ENCODE results near the gene METAP1D.

The METAP1D gene

DNA sequence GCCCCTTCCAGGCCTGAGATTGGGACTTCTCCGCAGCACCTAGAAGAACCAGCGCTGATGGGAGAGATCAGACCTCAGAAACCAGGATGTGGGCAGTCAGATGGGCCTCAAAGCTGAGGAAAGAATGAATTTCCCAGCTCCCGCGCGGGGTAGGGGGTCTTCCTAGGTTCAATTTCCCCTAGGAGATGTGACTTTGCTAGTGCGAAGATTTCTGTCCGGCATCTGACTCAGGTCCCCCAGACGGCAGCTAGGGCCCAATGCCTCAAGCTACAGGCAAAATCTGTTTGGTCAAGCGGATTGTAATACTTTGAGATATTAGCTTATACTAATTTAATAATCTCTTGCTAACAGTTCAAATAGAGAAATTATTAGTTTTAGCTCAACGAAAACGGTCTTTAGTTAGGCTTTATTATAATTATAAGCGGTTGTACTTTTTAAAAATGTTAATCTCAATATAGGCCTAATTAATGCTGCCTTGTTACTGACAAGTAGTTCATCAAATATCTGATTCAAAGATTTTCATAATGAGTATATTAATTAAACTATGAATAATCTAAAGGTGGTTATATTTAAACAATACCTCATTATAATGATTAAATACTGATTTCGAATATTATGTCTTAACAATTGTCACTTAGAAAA lies 91.4 kb downstream of the METAP1D start:
- DNase-seq (ENCODE audit: low read depth) = no peak
- TF ChIP-seq, protein P1, sequence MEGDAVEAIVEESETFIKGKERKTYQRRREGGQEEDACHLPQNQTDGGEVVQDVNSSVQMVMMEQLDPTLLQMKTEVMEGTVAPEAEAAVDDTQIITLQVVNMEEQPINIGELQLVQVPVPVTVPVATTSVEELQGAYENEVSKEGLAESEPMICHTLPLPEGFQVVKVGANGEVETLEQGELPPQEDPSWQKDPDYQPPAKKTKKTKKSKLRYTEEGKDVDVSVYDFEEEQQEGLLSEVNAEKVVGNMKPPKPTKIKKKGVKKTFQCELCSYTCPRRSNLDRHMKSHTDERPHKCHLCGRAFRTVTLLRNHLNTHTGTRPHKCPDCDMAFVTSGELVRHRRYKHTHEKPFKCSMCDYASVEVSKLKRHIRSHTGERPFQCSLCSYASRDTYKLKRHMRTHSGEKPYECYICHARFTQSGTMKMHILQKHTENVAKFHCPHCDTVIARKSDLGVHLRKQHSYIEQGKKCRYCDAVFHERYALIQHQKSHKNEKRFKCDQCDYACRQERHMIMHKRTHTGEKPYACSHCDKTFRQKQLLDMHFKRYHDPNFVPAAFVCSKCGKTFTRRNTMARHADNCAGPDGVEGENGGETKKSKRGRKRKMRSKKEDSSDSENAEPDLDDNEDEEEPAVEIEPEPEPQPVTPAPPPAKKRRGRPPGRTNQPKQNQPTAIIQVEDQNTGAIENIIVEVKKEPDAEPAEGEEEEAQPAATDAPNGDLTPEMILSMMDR (conservative IDR thresholded peaks at IDR 0.05; ENCODE audit: low read depth, low read length) = no peak
- H3K4me3 ChIP-seq (ENCODE audit: low read depth, low read length) = no peak overlapping the region

DNA sequence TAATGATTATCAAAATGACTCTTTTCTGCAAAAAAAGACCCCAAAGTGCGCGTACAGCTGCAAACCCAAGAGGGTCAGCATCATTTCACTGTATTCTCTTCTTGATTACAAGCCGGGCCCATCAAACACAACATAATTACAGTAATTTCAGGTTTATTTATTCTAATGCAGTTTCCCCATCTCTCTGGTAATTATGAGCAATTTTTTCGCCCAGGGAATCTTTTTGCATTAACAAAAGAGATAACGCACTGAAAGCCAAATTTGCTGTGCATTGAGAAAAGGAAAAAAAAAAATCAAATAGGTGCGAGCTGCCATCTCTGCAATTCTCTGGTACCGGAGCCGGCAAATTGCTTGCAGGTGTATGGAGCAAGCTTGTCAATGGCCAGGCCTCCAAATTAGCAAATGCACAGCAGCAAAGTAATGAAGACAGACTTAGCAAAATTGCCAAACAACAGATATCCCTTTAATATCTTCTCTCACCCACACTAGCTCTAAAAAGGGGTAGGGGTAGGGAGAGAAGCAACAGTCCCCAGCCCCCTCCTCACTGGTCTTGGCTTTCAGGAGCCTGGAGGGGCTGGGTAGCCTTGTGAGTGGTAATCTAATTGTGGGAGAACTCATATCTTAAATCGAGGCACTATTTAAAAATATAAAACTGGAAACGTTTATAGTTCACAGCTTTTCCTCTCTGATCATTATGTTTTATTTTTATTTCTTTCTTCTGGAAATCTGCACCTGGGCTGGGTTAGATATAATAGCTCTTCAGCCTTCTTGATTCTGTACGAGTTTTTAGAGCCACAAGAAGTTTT lies 92.2 kb downstream of the METAP1D start:
- H3K4me3 ChIP-seq (ENCODE audit: low read depth, low read length) = no peak overlapping the region
- no peak for DNase-seq (ENCODE audit: low read depth)
- TF ChIP-seq, protein P1 (conservative IDR thresholded peaks at IDR 0.05; ENCODE audit: low read depth, low read length) = no peak

DNA sequence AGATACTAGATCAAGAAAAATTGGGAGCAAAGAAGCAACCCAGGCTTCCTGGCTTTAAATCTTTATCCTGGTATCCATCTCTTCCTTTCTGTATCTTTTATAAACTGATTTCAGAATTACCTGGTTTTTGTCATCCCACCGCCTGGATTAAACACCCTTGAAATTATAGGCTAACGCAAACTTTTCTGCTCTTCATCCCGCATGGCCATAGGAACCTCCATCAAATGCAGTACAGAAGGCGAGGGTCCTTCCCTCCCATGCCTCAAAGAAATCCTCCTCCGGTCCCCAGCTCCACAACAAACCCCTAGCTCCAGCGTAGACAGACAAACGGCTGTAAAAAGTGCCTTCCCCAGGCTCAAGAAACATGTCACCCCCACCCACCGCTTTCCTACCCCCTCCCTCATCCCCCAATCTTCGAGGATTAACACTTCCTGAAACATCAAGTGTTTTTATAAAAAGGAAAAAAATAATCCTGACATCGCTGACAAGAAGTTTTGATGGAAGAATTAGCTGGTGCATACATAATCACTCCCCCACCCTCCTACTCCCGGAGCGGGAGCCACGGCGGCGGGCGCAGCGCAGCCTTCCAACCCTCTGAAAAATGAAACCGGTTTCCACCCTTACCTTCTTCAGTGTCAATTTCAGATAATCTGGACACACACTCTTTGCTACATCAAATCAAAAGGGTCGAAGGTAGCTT lies 93.1 kb downstream of the METAP1D start:
- TF ChIP-seq, protein P1 (conservative IDR thresholded peaks at IDR 0.05; ENCODE audit: low read depth, low read length) = no peak
- H3K4me3 ChIP-seq (ENCODE audit: low read depth, low read length) = no peak overlapping the region
- no peak for DNase-seq (ENCODE audit: low read depth)

DNA sequence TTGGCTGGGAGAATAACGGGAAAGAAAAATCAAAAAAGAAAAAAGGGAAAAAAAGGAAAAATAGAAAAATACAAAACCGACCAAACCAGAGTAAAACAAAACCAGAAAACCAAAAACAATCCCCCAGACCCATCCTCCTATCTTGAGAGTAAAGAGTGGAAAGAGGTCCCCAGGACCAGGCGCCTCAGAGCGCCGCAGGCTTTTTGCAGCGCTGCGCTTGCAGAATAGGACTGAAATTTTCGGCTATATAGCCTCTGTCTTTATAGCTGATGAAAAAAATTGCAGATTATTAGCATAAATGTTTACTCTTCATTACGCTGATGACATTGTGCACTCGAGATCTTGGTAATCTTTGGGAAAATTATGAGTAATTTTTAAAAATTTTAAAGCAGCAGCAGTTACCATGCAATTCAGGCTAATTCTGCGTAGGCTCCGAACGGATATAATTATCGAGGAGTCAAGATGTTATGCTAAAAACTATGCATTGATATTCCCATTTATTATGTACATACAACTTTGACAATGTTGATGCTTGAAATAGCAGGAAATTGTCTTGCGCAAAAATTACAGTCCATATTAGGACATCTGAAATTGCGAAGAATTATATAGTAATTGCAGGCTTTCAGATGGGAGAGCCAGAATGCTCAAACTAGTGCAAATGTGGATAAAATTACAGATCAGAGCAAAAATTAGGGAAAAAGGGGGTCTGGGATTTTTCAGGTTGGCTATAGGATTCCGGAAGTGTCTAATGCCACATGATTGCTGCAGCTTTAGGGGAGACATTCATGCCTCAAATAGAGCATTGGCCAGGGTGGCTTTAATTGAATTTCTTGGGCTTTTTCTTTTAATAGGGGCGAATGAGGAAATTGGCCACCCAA lies 93.9 kb downstream of the METAP1D start:
- TF ChIP-seq, protein P1 (conservative IDR thresholded peaks at IDR 0.05; ENCODE audit: low read depth, low read length) = no peak
- DNase-seq (ENCODE audit: low read depth) = no peak
- H3K4me3 ChIP-seq (ENCODE audit: low read depth, low read length) = no peak overlapping the region

DNA sequence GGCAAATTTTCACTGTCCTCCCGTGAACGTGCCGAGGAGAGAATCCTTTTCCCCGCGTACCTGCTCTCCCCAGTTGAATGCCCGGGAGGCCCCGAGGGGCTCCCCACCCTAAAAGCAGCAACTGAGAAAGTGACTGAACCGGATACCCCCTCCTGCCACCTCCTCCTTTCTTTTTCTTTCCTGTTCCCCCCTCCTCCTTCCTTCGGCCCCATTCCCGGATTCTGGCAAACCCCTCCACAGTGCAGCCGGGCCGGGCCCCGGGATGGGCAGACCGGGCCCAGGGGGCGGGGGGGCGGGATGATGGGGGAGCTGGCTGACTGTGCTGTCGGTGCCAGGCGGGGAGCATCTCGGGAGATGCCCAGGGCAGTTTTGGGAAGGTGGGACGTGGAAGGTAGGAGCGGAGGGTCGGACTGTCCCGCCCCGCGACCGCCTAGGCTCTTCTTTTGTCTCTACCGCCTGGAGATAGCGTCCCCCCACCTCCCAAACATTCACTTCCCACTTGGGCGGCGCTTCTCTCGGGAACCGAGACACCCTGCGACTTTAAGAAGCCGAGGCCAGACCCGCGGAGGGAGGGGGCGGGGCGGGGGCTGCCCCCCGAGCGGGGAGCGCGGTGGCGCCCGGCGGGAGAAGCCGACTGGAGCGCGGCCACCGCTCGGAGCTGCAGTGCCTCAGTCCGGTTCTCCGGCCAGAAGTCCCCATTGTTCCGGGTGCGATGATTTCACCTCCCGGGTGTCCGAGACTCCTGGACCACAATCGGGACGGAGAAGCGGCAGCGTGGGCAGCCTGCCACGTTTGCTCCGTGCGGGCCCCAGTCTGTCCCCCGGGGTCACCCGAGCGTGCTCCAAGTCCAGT lies 94.8 kb downstream of the METAP1D start:
- peak overlapping the region; percentile 53 for H3K4me3 ChIP-seq (ENCODE audit: low read depth, low read length)
- TF ChIP-seq, protein P1 (conservative IDR thresholded peaks at IDR 0.05; ENCODE audit: low read depth, low read length) = no peak
- DNase-seq (ENCODE audit: low read depth) = no peak
